ENCODE results near the gene JAKMIP1. TPM values are rescaled to one million over a fixed set of nuclear protein-coding genes. Genes with fewer than 3 reads are reported as not detected.

The JAKMIP1 gene
- total and polyA plus RNA-seq, 2 of the 13 experiments (the other 11 are each of a cell fraction or from before 2014, with no cell fraction given): not detected

- in situ Hi-C loops (cut with HindIII; ENCODE audit: extremely low pct_ligation_motif_present, low pct_unique_long_range_greater_than_20kb) (no loop called here), intact Hi-C loops (cut with micrococcal nuclease; ENCODE audit: unreplicated experiment) (no loop called here)
- Histone ChIP-seq H2AFZ (ENCODE audit: low read length) (no peak overlapping the region), H3K27ac (ENCODE audit: extremely low read length, insufficient read depth, low read length) (no peak overlapping the region), H3K9ac (ENCODE audit: insufficient read depth, low read depth, low read length) (no peak overlapping the region), H3K27me3 (ENCODE audit: control insufficient read depth in 1 of 2, insufficient read depth in 2 of 2, low read length in 2 of 2) (peaks cover 8 to 30% of the 10 kb centered on the region in 2 experiments; a peak in 3 of 5 replicates), H3K4me3 (replicated peaks in 1 of 3; ENCODE audit: insufficient read depth in 1 of 3, low read depth in 2 of 3, low read length in 3 of 3) (no peak overlapping the region), H3K4me1 (ENCODE audit: insufficient read depth, low read length) (no peaks in the 10 kb centered on the region), H3K36me3 (replicated peaks in 1 of 2; ENCODE audit: control insufficient read depth in 1 of 2, insufficient read depth in 2 of 2, low read length in 2 of 2) (no peaks in the 10 kb centered on the region), H3K9me3 (ENCODE audit: low read length) (no peaks in the 10 kb centered on the region), H4K20me1 (ENCODE audit: insufficient read depth, low read length) (0 out of 2 replicates have a peak, but pooled peaks cover 2% of the 10 kb centered on the region), H3K79me2 (ENCODE audit: insufficient read depth, low read length) (no peaks in the 10 kb centered on the region), H3K4me2 (ENCODE audit: low read depth, low read length) (no peak overlapping the region)
- WGBS (ENCODE audit: low lambda C conversion rate): 41% methylated on average over 9 of the region's 14 CpGs
- CTCF ChIA-PET (ENCODE audit: low intra/inter-chr PET ratio, low total read pairs): no interaction called here
- no TSS peak for BruUV-seq (replicated peaks)
- ATAC-seq: no peak
- TF ChIP-seq ZNF326 (CRISPR knock-in tag; IDR thresholded peaks at IDR 0.05; ENCODE audit: borderline replicate concordance): no peak
- TF ChIP-seq ZSCAN31 (CRISPR knock-in tag; IDR thresholded peaks at IDR 0.05; ENCODE audit: low read depth): no peak
- no peak for TF ChIP-seq ELF1 (CRISPR knock-in tag; IDR thresholded peaks at IDR 0.05)
- no peak for TF ChIP-seq PTBP1 (IDR thresholded peaks at IDR 0.05; ENCODE audit: low read depth, low read length, poor library complexity, severe bottlenecking)
- no peak for TF ChIP-seq FOXM1 (CRISPR knock-in tag; IDR thresholded peaks at IDR 0.05)
- no peak for TF ChIP-seq TP53 (CRISPR knock-in tag; conservative IDR thresholded peaks at IDR 0.05)
- no peak for TF ChIP-seq ZNF577 (CRISPR knock-in tag; IDR thresholded peaks at IDR 0.05; ENCODE audit: borderline replicate concordance, low read depth)
- TF ChIP-seq ZNF782 (CRISPR knock-in tag; IDR thresholded peaks at IDR 0.05; ENCODE audit: borderline replicate concordance): no peak
- no peak for TF ChIP-seq RORA (CRISPR knock-in tag; IDR thresholded peaks at IDR 0.05)
- no peak for TF ChIP-seq JUND (CRISPR knock-in tag; IDR thresholded peaks at IDR 0.05)
- no peak for TF ChIP-seq SALL1 (CRISPR knock-in tag; IDR thresholded peaks at IDR 0.05)
- no peak for TF ChIP-seq RXRB (CRISPR knock-in tag; IDR thresholded peaks at IDR 0.05; ENCODE audit: borderline replicate concordance)
- TF ChIP-seq ATF7-NPFF (CRISPR knock-in tag; IDR thresholded peaks at IDR 0.05; ENCODE audit: low read depth): no peak
- no peak for TF ChIP-seq ZNF672 (CRISPR knock-in tag; IDR thresholded peaks at IDR 0.05)
- TF ChIP-seq RXRA (CRISPR knock-in tag; IDR thresholded peaks at IDR 0.05): no peak
- no peak for TF ChIP-seq ZNF160 (CRISPR knock-in tag; IDR thresholded peaks at IDR 0.05)
- TF ChIP-seq ZNF350 (CRISPR knock-in tag; IDR thresholded peaks at IDR 0.05; ENCODE audit: borderline replicate concordance, low read depth): no peak
- TF ChIP-seq, protein P1, sequence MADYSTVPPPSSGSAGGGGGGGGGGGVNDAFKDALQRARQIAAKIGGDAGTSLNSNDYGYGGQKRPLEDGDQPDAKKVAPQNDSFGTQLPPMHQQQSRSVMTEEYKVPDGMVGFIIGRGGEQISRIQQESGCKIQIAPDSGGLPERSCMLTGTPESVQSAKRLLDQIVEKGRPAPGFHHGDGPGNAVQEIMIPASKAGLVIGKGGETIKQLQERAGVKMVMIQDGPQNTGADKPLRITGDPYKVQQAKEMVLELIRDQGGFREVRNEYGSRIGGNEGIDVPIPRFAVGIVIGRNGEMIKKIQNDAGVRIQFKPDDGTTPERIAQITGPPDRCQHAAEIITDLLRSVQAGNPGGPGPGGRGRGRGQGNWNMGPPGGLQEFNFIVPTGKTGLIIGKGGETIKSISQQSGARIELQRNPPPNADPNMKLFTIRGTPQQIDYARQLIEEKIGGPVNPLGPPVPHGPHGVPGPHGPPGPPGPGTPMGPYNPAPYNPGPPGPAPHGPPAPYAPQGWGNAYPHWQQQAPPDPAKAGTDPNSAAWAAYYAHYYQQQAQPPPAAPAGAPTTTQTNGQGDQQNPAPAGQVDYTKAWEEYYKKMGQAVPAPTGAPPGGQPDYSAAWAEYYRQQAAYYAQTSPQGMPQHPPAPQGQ (CRISPR knock-in tag; IDR thresholded peaks at IDR 0.05; ENCODE audit: borderline replicate concordance): no peak
- DNase-seq (ENCODE audit: low spot score): no peak
- no peak for FAIRE-seq
- POLR2A ChIA-PET: no interaction called here
Measured at GRCh38 chr4:6107114-6107791, 93.1 kb downstream of the JAKMIP1 start.
